Measurements from ENCODE around the gene SOD2. TPM values are rescaled to one million over a fixed set of nuclear protein-coding genes. Genes with fewer than 3 reads are reported as not detected.

Gene SOD2
- total and polyA plus RNA-seq, 2 of the 13 experiments (the other 11 are each of a cell fraction or from before 2014, with no cell fraction given): 304 to 309 TPM

DNA sequence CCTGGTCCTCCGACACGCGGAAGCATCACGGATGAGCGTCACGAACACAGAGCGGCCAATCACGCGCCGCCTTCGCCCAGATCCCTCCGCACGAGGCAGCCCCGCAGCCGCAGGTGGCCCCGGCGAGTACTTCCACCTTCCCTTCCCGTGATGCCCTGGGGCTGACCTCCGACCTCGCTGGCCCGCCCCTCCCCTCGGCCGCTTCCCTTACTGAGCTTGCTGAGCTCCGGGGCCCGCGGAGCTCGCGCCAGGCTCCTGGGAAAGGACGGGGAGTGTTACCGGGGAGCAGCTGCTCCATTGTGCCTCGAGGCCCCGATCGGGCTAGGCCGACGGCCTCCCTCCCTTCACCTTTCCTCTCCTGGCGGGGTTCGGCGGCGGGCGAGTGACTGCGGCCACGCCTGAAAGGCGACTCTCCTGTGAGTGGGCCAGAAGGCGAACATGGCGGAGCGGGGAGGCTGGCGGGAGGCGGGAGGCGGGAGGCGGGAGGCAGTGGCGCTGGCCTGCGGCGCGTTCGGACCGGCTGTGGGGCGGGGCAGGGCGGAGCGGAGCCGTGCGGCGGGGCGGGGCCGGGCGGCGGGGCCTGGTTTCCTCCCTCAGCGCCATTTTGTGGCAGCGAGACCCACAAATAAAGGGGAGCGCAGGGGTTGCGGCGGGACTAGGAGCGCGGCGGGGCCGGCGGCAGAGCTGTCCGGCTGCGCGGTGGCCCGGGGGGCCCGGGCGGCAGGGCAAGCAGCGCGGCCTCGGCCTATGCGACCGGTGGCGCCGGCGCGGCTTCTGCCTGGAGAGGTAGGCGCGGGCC is 34.1 kb upstream of the SOD2 start, which contains the start of gene WTAP (continued):
- TF ChIP-seq, protein P1, sequence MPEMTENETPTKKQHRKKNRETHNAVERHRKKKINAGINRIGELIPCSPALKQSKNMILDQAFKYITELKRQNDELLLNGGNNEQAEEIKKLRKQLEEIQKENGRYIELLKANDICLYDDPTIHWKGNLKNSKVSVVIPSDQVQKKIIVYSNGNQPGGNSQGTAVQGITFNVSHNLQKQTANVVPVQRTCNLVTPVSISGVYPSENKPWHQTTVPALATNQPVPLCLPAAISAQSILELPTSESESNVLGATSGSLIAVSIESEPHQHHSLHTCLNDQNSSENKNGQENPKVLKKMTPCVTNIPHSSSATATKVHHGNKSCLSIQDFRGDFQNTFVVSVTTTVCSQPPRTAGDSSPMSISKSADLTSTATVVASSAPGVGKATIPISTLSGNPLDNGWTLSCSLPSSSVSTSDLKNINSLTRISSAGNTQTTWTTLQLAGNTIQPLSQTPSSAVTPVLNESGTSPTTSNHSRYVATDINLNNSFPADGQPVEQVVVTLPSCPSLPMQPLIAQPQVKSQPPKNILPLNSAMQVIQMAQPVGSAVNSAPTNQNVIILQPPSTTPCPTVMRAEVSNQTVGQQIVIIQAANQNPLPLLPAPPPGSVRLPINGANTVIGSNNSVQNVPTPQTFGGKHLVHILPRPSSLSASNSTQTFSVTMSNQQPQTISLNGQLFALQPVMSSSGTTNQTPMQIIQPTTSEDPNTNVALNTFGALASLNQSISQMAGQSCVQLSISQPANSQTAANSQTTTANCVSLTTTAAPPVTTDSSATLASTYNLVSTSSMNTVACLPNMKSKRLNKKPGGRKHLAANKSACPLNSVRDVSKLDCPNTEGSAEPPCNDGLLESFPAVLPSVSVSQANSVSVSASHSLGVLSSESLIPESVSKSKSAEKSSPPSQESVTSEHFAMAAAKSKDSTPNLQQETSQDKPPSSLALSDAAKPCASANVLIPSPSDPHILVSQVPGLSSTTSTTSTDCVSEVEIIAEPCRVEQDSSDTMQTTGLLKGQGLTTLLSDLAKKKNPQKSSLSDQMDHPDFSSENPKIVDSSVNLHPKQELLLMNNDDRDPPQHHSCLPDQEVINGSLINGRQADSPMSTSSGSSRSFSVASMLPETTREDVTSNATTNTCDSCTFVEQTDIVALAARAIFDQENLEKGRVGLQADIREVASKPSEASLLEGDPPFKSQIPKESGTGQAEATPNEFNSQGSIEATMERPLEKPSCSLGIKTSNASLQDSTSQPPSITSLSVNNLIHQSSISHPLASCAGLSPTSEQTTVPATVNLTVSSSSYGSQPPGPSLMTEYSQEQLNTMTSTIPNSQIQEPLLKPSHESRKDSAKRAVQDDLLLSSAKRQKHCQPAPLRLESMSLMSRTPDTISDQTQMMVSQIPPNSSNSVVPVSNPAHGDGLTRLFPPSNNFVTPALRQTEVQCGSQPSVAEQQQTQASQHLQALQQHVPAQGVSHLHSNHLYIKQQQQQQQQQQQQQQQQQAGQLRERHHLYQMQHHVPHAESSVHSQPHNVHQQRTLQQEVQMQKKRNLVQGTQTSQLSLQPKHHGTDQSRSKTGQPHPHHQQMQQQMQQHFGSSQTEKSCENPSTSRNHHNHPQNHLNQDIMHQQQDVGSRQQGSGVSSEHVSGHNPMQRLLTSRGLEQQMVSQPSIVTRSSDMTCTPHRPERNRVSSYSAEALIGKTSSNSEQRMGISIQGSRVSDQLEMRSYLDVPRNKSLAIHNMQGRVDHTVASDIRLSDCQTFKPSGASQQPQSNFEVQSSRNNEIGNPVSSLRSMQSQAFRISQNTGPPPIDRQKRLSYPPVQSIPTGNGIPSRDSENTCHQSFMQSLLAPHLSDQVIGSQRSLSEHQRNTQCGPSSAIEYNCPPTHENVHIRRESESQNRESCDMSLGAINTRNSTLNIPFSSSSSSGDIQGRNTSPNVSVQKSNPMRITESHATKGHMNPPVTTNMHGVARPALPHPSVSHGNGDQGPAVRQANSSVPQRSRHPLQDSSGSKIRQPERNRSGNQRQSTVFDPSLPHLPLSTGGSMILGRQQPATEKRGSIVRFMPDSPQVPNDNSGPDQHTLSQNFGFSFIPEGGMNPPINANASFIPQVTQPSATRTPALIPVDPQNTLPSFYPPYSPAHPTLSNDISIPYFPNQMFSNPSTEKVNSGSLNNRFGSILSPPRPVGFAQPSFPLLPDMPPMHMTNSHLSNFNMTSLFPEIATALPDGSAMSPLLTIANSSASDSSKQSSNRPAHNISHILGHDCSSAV (CRISPR knock-in tag; IDR thresholded peaks at IDR 0.05; ENCODE audit: borderline replicate concordance): peak; percentile 98
- TF ChIP-seq, protein P2, sequence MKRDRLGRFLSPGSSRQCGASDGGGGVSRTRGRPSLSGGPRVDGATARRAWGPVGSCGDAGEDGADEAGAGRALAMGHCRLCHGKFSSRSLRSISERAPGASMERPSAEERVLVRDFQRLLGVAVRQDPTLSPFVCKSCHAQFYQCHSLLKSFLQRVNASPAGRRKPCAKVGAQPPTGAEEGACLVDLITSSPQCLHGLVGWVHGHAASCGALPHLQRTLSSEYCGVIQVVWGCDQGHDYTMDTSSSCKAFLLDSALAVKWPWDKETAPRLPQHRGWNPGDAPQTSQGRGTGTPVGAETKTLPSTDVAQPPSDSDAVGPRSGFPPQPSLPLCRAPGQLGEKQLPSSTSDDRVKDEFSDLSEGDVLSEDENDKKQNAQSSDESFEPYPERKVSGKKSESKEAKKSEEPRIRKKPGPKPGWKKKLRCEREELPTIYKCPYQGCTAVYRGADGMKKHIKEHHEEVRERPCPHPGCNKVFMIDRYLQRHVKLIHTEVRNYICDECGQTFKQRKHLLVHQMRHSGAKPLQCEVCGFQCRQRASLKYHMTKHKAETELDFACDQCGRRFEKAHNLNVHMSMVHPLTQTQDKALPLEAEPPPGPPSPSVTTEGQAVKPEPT (CRISPR knock-in tag; IDR thresholded peaks at IDR 0.05; ENCODE audit: low read depth): peak; percentile 91; the same call in 1 of the 2 replicates
- TF ChIP-seq CCDC6 (CRISPR knock-in tag; IDR thresholded peaks at IDR 0.05) (peak; percentile 96), SIN3A (IDR thresholded peaks at IDR 0.05; ENCODE audit: borderline replicate concordance, low read depth, low read length) (peak; percentile 89; the same call in 1 of the 2 replicates), ZNF766 (CRISPR knock-in tag; IDR thresholded peaks at IDR 0.05; ENCODE audit: borderline replicate concordance) (peak; percentile 23), ZNF879 (CRISPR knock-in tag; IDR thresholded peaks at IDR 0.05) (peak; percentile 99), ARNTL (CRISPR knock-in tag; IDR thresholded peaks at IDR 0.05) (peak; percentile 96), ZNF773 (CRISPR knock-in tag; IDR thresholded peaks at IDR 0.05; ENCODE audit: borderline replicate concordance) (peak; percentile 76; the same call in 1 of the 2 replicates), SCMH1 (CRISPR knock-in tag; IDR thresholded peaks at IDR 0.05; ENCODE audit: borderline replicate concordance) (no peak), ZNF234 (CRISPR knock-in tag; conservative IDR thresholded peaks at IDR 0.05) (no peak), EHMT2 (IDR thresholded peaks at IDR 0.05; ENCODE audit: borderline replicate concordance, low read depth, low read length) (no peak; the same call in 1 of the 2 replicates), KLF11 (CRISPR knock-in tag; IDR thresholded peaks at IDR 0.05) (peak; percentile 99)
- TF ChIP-seq, protein P3, sequence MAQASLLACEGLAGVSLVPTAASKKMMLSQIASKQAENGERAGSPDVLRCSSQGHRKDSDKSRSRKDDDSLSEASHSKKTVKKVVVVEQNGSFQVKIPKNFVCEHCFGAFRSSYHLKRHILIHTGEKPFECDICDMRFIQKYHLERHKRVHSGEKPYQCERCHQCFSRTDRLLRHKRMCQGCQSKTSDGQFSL (CRISPR knock-in tag; IDR thresholded peaks at IDR 0.05): no peak; the same call in 1 of the 2 replicates
- TF ChIP-seq, protein P4, sequence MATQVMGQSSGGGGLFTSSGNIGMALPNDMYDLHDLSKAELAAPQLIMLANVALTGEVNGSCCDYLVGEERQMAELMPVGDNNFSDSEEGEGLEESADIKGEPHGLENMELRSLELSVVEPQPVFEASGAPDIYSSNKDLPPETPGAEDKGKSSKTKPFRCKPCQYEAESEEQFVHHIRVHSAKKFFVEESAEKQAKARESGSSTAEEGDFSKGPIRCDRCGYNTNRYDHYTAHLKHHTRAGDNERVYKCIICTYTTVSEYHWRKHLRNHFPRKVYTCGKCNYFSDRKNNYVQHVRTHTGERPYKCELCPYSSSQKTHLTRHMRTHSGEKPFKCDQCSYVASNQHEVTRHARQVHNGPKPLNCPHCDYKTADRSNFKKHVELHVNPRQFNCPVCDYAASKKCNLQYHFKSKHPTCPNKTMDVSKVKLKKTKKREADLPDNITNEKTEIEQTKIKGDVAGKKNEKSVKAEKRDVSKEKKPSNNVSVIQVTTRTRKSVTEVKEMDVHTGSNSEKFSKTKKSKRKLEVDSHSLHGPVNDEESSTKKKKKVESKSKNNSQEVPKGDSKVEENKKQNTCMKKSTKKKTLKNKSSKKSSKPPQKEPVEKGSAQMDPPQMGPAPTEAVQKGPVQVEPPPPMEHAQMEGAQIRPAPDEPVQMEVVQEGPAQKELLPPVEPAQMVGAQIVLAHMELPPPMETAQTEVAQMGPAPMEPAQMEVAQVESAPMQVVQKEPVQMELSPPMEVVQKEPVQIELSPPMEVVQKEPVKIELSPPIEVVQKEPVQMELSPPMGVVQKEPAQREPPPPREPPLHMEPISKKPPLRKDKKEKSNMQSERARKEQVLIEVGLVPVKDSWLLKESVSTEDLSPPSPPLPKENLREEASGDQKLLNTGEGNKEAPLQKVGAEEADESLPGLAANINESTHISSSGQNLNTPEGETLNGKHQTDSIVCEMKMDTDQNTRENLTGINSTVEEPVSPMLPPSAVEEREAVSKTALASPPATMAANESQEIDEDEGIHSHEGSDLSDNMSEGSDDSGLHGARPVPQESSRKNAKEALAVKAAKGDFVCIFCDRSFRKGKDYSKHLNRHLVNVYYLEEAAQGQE (IDR thresholded peaks at IDR 0.05; ENCODE audit: borderline replicate concordance in 1 of 2, low read depth in 1 of 2, low read length in 2 of 2): peak in 1 of 2 experiments; percentile 63; a peak in 1 of 4 replicates
